Liver (tissue), 3 donors: ENCODE measurements around the gene MINDY1.

Source experiments
- ATF3 ChIP-seq: IDR thresholded peaks from 2 replicates; pipeline ENCODE4 v1.6.1; 2016; ENCODE audit warnings: antibody characterized with exemption
- CTCF ChIP-seq: fragments of 150-350 bp; IDR thresholded peaks from 2 replicates; pipeline ENCODE4 v1.5.1; 2017; ENCODE audit warnings: improper control_type of control experiment, low read depth, low read length; ENCODE audit not compliant: missing input control
- FOXA1 ChIP-seq: IDR thresholded peaks from 2 replicates; pipeline ENCODE4 v1.6.1; 2016; ENCODE audit warnings: antibody characterized with exemption
- JUND ChIP-seq, 2 donors: IDR thresholded peaks; 2 replicates each; pipeline ENCODE4 v1.6.1; 2016; ENCODE audit warnings: antibody characterized with exemption in 2 of 2
- RAD21 ChIP-seq, 2 donors: IDR thresholded peaks; 2 replicates each; pipeline ENCODE4 v1.6.1; 2016; ENCODE audit warnings: antibody characterized with exemption in 2 of 2, mild to moderate bottlenecking in 2 of 2
- REST ChIP-seq: IDR thresholded peaks from 2 replicates; pipeline ENCODE4 v1.6.1; 2016; ENCODE audit warnings: antibody characterized with exemption, mild to moderate bottlenecking
- RXRA ChIP-seq, 2 donors: IDR thresholded peaks; 2 replicates each; pipeline ENCODE4 v1.6.1; 2017 to 2018; ENCODE audit warnings: antibody characterized with exemption in 2 of 2, mild to moderate bottlenecking in 1 of 2
- SP1 ChIP-seq: IDR thresholded peaks from 2 replicates; pipeline ENCODE4 v1.6.1; 2018; ENCODE audit warnings: antibody characterized with exemption, mild to moderate bottlenecking
- TAF1 ChIP-seq: conservative IDR thresholded peaks from 2 replicates; pipeline ENCODE4 v1.6.1; 2016; ENCODE audit warnings: antibody characterized with exemption, mild to moderate bottlenecking
- YY1 ChIP-seq: IDR thresholded peaks from 2 replicates; pipeline ENCODE4 v1.6.1; 2016; ENCODE audit warnings: antibody characterized with exemption, mild to moderate bottlenecking
- TF ChIP-seq, protein P1 (sequence below): IDR thresholded peaks from 2 replicates; pipeline ENCODE4 v1.6.1; 2016; ENCODE audit warnings: antibody characterized with exemption
- donor health status: healthy.
- donor health status: healthy.

DNA sequence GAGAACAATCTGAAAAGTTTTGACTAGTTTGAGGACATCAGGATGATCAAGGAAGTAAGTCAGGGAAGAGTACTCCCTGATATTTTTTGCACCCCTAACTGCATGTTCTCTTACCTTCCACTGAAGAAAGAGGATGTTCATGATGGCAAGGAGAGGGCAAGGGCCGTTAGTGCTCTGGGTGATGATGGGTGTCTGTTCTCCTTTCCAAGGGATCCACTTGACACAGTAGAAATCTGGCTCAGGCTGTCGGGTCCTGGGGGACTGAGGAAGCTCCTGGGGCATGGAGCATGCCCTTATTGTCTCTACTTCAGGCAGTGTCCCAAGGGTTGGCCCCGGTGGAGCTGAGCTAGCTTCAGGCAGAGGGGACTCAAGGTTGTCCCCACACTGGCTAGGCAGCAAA, 4.7 kb downstream of the MINDY1 start:
- TF ChIP-seq CTCF (no peak), SP1 (no peak), JUND (IDR thresholded peaks at IDR 0.05) (no peak), RAD21 (IDR thresholded peaks at IDR 0.05) (no peak), FOXA1 (no peak), ATF3 (no peak), TAF1 (no peak), YY1 (no peak), RXRA (IDR thresholded peaks at IDR 0.05) (no peak), REST (no peak)
- TF ChIP-seq, protein P1, sequence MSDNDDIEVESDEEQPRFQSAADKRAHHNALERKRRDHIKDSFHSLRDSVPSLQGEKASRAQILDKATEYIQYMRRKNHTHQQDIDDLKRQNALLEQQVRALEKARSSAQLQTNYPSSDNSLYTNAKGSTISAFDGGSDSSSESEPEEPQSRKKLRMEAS, result no peak
